ENCODE data around the gene ARHGAP8. TPM values are rescaled to one million over a fixed set of nuclear protein-coding genes. Genes with fewer than 3 reads are reported as not detected.

Gene ARHGAP8
- total and polyA plus RNA-seq, 2 donors (not counting 1 experiment from before 2014, with no cell fraction given): 0.37 TPM; not detected in 1

- ChIA-PET CTCF (no interaction called here), POLR2A (no interaction called here)
- Histone ChIP-seq H4K20me1 (ENCODE audit: control insufficient read depth, insufficient read depth, low read length, poor library complexity, severe bottlenecking) (no peaks in the 10 kb centered on the region), H3K79me2 (ENCODE audit: control insufficient read depth, insufficient read depth, low read length) (no peaks in the 10 kb centered on the region), H3K4me3 (ENCODE audit: control extremely low read depth in 1 of 5, extremely low read depth in 1 of 5, insufficient read depth in 1 of 5, low read depth in 2 of 5, low read length in 4 of 5) (no peak overlapping the region), H3K9me3 (ENCODE audit: control extremely low read depth in 1 of 3, control insufficient read depth in 2 of 3, insufficient read depth in 1 of 3, low read length in 2 of 3) (peaks cover 0 to 20% (median 3%) of the 10 kb centered on the region in 3 donors), H3K27me3 (replicated peaks in 1 of 4; ENCODE audit: control extremely low read depth in 1 of 4, control insufficient read depth in 3 of 4, insufficient read depth in 4 of 4, low read length in 3 of 4) (no peaks in the 10 kb centered on the region), H3K9ac (ENCODE audit: low read length) (no peak overlapping the region), H3K4me1 (ENCODE audit: control insufficient read depth in 2 of 2, insufficient read depth in 2 of 2, low read length in 2 of 2) (no peaks in the 10 kb centered on the region), H3K4me2 (replicated peaks; ENCODE audit: low read depth, low read length, poor library complexity, severe bottlenecking) (no peak overlapping the region), H2AFZ (ENCODE audit: insufficient read depth, low read depth, low read length, poor library complexity, severe bottlenecking) (no peak overlapping the region), H3K36me3 (replicated peaks in 1 of 2; ENCODE audit: control extremely low read depth in 1 of 2, control insufficient read depth in 1 of 2, extremely low read depth in 1 of 2, insufficient read depth in 2 of 2, low read length in 1 of 2) (no peaks in the 10 kb centered on the region), H3K27ac (ENCODE audit: low read length in 2 of 2) (no peak overlapping the region)
- Mint-ChIP-seq H3K27ac (no peak overlapping the region), H3K9me3 (ENCODE audit: insufficient read depth) (peaks cover 5% of the 10 kb centered on the region), H3K4me3 (no peak overlapping the region), H3K4me1 (no peaks in the 10 kb centered on the region), H3K27me3 (no peaks in the 10 kb centered on the region)
- intact Hi-C loops (cut with micrococcal nuclease): no loop called here
- ATAC-seq (ENCODE audit: low read depth) (no peak), DNase-seq (no peak)
- WGBS (ENCODE audit: insufficient coverage): 100% methylated on average over 4 of the region's 4 CpGs
- TF ChIP-seq CTCF (IDR thresholded peaks at IDR 0.05) (no peak), EZH2 (IDR thresholded peaks at IDR 0.05; ENCODE audit: borderline replicate concordance, insufficient read depth, low read depth, low read length, poor library complexity, severe bottlenecking) (no peak)
Observed at GRCh38 chr22:44876921-44877320, 124.5 kb downstream of the ARHGAP8 start.

GRCh38 chr22:44878483-44879300 lies 126.3 kb downstream of the ARHGAP8 start:
- H3K27ac Mint-ChIP-seq: no peak overlapping the region

More at GRCh38 chr22:44878483-44879300, 126.3 kb downstream of the ARHGAP8 start:
- no peak overlapping the region for H3K27ac ChIP-seq (ENCODE audit: low read length in 2 of 2)
- no peak overlapping the region for H3K9ac ChIP-seq (ENCODE audit: low read length)
- TF ChIP-seq CTCF (IDR thresholded peaks at IDR 0.05) (no peak), EZH2 (IDR thresholded peaks at IDR 0.05; ENCODE audit: borderline replicate concordance, insufficient read depth, low read depth, low read length, poor library complexity, severe bottlenecking) (no peak)
- Mint-ChIP-seq H3K27me3 (no peaks in the 10 kb centered on the region), H3K9me3 (ENCODE audit: insufficient read depth) (peaks cover 5% of the 10 kb centered on the region), H3K4me3 (no peak overlapping the region), H3K4me1 (no peaks in the 10 kb centered on the region)
- 90% methylated on average over 13 of the region's 14 CpGs for WGBS (ENCODE audit: insufficient coverage)
- H2AFZ ChIP-seq (ENCODE audit: insufficient read depth, low read depth, low read length, poor library complexity, severe bottlenecking): no peak overlapping the region
- H3K4me1 ChIP-seq (ENCODE audit: control insufficient read depth in 2 of 2, insufficient read depth in 2 of 2, low read length in 2 of 2): no peaks in the 10 kb centered on the region
- no peak overlapping the region for H3K4me3 ChIP-seq (ENCODE audit: control extremely low read depth in 1 of 5, extremely low read depth in 1 of 5, insufficient read depth in 1 of 5, low read depth in 2 of 5, low read length in 4 of 5)
- H3K9me3 ChIP-seq (ENCODE audit: control extremely low read depth in 1 of 3, control insufficient read depth in 2 of 3, insufficient read depth in 1 of 3, low read length in 2 of 3): peaks cover 0 to 18% (median 2%) of the 10 kb centered on the region in 3 donors
- H3K27me3 ChIP-seq (replicated peaks in 1 of 4; ENCODE audit: control extremely low read depth in 1 of 4, control insufficient read depth in 3 of 4, insufficient read depth in 4 of 4, low read length in 3 of 4): no peaks in the 10 kb centered on the region
- no peaks in the 10 kb centered on the region for H3K36me3 ChIP-seq (replicated peaks in 1 of 2; ENCODE audit: control extremely low read depth in 1 of 2, control insufficient read depth in 1 of 2, extremely low read depth in 1 of 2, insufficient read depth in 2 of 2, low read length in 1 of 2)
- DNase-seq (no peak), ATAC-seq (ENCODE audit: low read depth) (no peak)
- POLR2A ChIA-PET: no interaction called here
- no peaks in the 10 kb centered on the region for H4K20me1 ChIP-seq (ENCODE audit: control insufficient read depth, insufficient read depth, low read length, poor library complexity, severe bottlenecking)
- H3K79me2 ChIP-seq (ENCODE audit: control insufficient read depth, insufficient read depth, low read length): no peaks in the 10 kb centered on the region
- intact Hi-C loops (cut with micrococcal nuclease): no loop called here
- no peak overlapping the region for H3K4me2 ChIP-seq (replicated peaks; ENCODE audit: low read depth, low read length, poor library complexity, severe bottlenecking)
- CTCF ChIA-PET: no interaction called here

Measured in B cell (primary cell).